Head of caudate nucleus (tissue), 42 donors: Measurements from ENCODE around the gene GAA.
"Not testable (repeated sequence)": the region's sequence is repeated elsewhere in the genome, so short reads cannot be mapped to it uniquely, and the experiment has no call there.

Experiments
- DNase-seq, 42 donors: peaks; one replicate each; pipeline versions ENCODE4 v3.0.0 to v3.0.0-alpha.2; 2020 to 2021; ENCODE audit warnings: mixed read lengths in 7 of 42
- intact Hi-C: fragments of 100-400 bp; cut with DNase I; formaldehyde crosslinking; loops from one replicate; pipeline ENCODE4 v1.15.0; 2022

GAA gene

DNA sequence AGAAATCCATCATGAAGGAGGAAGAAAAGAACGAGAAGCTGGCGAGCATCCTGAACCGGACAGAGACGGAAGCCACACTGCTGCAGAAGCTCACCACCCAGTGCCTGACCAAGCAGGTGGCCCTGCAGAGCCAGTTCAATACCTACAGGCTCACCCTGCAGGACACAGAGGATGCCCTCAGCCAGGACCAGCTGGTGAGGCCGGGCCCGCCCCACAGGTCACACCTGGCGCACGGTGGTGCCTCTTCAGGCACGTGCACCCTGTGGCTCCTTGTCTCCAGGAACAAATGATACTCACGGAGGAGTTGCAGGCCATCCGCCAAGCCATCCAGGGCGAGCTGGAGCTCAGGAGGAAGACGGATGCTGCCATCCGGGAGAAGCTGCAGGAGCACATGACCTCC lies 19.8 kb upstream of the GAA start:
- intact Hi-C loops, result no loop called here
- DNase-seq, result no peak

DNA sequence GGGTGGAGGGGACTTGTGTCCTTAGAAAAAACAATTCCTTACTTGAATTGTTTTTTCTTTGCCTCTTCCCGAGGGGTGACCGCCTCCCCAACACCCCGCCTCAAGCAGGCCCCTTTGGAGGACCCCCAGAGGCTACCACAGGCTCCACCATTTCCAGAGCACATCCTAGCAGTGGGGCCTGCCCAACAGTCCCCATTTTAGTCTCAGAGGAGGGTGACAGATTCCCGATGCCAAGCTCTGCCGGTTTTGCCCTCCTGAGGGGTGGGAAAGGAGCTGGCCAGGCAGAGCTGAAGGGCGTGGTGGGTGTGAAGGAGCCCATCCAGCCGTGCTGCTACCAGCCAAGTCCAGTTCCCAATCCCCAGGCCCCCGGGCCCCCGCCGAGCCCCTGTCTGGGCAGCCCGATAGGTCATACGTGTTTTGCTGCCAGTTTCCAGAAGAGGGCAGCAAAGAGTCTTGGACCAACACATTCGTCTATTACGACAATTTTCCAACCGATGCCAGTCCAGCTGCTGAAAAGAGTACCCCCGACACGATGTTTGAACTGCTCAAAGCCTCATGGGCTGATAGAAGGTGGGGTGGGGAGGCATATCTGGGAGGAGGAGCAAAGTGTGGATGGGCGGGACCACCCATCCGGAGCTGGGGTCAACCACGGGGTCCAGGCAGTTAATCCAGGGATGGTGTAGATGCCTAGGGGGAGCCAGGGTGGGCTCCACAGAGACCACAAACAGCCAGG lies 18.8 kb upstream of the GAA start:
- intact Hi-C loops, result no loop called here
- peak in 36 of 42 donors; percentile 44 to 85 (median 66) for DNase-seq

DNA sequence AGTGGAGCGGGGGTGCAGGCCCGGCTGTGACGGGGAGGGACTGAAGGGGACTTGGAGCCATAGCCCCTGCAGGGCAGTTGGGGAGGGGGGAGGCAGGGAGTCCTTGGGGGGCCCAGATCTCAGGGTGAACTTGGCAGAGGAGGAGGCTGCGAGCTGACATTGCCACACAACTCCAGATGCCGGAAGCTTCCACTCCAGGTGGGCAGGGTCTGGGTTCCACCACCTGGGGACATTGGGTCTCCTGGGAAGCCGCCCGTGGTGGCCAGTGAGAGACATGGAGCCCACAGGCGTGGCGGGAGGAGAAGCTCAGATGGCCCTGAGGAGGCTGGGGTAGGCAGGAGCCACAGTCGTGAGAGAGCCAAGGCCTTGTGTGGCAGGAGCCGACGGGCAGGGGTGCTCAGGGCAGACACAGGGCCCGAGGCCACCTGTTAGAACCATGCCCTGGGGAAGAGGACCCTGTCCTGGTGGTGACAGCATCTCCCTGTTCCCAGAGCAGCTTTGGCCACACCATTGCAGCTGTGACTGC lies 18.2 kb upstream of the GAA start:
- DNase-seq, result no peak
- intact Hi-C loops, result no loop called here

DNA sequence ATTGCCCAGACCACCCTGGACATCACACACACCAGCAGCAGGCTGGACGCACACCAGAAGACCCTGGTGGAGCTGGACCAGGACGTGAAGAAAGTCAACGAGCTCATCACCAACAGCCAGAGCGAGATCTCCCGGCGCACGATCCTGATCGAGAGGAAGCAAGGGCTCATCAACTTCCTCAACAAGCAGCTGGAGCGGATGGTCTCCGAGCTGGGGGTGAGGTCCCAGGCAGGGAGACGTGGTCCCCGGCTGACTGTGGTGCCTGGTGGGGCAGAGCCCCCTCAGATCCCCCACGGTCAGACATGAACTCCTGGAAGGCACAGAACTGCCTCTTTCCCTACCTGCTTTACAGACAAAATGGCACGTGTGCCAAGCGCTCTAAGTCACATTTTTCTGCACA lies 16.6 kb upstream of the GAA start:
- intact Hi-C loops, result no loop called here
- DNase-seq, result no peak

DNA sequence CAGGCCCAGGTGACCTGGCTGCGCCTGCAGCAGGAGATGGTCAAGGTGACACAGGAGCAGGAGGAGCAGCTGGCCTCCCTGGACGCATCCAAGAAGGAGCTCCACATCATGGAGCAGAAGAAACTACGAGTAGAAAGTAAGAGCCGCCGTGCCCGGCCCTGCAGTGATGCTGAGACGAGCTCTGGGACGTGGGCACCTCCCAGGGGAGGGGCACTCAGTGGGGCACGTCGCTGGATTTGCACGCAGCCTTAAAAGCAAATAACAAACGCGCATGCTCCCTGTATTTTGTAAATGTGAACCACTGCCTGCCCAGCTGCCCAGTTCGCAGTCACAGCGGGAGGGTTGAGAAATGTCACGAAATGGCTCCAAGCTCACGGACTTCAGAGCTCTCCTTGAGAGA lies 15.3 kb upstream of the GAA start:
- intact Hi-C loops, result no loop called here
- DNase-seq, result no peak

DNA sequence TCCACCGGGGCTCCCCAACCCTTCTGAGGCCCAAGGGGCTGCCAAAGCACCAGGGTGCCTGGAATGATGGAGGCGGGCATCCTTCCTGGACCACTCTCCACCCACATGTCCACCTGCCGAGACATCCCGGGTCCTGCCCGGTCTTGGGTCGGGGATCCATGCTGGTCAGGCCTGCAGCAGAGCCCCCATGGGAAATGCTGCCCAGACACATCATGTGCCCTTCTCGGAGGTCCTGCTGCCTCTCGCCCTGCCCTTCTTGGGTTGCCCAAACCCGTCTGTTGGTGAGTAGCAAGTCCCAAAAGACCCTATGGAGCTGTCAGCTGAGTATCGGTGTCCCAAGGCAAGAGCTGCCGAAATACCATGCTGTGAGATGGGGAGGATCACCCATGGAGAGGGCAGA lies 14.8 kb upstream of the GAA start:
- intact Hi-C loops, result no loop called here
- DNase-seq, result no peak

DNA sequence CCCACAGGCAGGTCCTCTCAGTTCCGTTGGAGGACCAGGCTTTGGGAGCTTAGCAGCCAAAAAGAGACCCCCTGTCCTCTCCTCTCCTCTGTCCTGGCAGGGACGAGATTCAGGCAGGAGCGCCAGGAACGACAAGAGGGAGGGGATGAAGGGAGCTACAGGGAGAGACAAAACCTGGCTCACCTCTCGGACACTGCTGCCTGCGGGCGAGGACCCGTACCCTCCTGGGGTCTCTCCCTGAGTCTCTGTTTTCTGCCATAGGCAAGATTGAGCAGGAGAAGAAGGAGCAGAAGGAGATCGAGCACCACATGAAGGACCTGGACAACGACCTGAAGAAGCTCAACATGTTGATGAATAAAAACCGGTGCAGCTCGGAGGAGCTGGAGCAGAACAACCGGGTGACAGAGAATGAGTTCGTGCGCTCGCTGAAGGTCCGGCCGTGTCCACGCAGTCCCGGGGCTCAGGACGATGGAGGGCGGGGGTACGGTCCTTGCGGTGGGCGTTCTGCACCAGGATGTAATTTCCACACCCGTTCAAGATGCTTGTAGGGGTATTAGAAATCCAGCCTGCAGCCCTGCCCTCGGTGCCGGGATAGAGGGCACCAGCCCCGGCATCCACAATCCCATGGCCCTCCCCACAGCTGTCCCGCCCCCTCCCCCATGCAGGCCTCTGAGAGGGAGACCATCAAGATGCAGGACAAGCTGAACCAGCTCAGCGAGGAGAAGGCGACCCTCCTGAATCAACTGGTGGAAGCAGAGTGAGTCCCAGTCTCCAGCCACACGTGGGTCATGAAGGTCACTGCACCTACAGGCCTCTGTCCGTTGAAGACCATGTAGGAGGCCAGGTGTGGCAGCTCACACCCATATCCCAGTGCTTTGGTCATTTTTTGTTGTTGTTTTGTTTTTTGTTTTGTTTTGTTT lies 13.8 kb upstream of the GAA start:
- intact Hi-C loops, result no loop called here
- DNase-seq, result no peak

DNA sequence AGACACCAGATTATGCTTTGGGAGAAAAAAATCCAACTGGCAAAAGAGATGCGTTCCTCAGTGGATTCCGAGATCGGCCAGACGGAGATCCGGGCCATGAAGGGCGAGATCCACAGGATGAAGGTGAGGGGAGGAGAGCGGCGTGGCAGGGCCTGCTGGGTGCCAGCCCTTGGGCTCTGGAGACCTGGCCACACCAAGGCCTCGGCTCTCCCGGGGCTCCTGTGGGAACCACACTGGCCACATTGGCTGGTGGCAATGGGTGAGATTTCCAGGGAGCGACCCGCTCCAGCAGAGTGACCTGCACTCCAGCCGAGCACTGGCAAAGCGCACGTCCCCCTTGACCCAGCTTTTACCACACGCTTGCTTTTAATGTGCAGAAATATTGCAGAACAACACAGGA lies 11.6 kb upstream of the GAA start:
- intact Hi-C loops, result loop anchor here (10.0 kb wide), 1 partner anchor 115 kb away; no protein-coding TSS in a partner anchor
- DNase-seq, result no peak

DNA sequence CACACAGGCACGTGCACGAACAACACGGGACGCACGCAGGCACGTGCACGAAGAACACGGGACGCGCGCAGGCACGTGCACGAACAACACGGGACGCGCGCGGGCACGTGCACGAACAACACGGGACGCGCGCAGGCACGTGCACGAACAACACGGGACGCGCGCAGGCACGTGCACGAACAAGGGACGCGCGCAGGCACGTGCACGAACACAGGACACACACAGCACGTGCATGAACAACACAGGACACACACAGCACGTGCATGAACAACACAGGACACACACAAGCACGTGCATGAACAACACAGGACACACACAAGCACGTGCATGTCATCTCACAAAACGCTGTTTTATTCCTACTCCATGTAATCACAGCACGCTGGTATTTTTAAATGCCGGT lies 11.2 kb upstream of the GAA start:
- intact Hi-C loops, result loop anchor here (10.0 kb wide), 1 partner anchor 115 kb away; no protein-coding TSS in a partner anchor

DNA sequence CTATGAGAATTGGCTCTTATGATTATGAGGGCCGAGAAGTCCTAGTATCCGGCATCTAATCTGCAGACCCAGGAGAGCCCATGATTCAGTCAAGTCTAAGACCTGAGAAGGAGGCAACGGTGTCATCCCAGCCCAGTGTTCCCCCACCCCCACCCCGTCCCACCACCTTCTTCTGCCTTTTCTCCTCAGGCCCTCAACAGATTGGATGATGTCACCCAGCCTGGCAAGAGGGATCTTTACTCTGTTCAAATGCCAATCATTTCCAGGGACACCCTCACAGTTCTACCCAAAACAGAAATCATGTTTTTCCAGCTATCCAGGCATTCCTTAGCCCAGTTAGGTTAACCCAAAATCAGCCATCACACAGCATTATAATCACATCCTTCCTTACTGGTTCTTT lies 10.0 kb upstream of the GAA start:
- intact Hi-C loops, result loop anchor here (10.0 kb wide), 1 partner anchor 113 kb away; no protein-coding TSS in a partner anchor
- DNase-seq, result no peak

More for the DNA sequence above, 11.2 kb upstream of the GAA start:
- DNase-seq, result not testable (repeated sequence)

DNA sequence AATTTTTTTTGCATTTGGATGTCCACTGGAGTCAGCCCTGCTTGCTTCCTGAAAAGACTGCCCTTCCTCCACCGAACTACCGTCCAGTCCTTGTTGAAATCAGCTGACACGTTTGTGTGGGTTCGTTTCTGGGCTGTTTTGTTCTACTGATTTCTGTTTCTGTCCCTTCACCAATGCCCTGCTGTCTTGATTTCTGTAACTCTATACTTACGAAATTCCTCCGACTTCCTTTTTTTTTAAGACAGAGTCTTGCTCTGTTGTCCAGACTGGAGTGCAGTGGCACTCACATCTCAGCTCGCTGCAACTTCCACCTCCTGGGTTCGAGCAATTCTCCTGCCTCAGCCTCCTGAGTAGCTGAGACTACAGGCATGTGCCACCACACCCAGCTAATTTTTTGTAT lies 8.4 kb upstream of the GAA start:
- peak in 9 of 42 donors; percentile 18 to 53 (median 32) for DNase-seq
- intact Hi-C loops, result loop anchor here (10.0 kb wide), 1 partner anchor 112 kb away; no protein-coding TSS in a partner anchor

DNA sequence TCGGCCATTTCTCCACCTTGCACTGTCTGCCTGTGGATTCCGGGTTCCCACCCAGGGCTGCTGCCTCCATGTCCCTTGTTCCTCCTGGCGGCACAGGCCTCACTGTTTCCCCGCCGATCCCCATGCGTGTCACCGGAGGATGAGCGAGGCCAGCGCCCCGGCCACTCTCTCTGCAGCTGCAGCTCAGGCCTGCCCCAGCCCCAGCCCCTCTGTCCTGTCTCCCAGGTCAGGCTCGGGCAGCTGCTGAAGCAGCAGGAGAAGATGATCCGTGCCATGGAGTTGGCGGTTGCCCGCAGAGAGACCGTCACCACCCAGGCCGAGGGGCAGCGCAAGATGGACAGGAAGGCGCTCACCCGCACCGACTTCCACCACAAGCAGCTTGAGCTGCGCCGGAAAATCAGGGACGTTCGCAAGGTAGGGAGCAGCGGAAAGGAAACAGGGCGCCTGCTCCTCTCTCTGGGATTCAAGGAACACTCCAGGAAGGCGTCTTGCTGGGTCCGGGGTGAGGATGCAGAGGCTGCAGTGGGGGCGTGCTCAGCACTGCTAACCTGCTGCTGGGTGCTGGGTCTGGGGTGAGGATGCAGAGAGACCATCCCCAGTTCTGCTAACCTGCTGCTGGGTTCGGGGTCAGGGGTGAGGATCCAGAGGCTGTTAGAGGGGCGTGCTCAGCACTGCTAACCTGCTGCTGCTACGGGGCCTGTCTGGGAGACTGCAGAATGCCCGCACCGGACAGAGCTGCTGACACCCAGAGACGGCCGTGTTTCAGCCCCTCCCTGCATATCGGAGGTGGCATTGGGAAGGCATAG lies 6.1 kb upstream of the GAA start:
- intact Hi-C loops, result loop anchor here (10.0 kb wide), 1 partner anchor 110 kb away; no protein-coding TSS in a partner anchor
- no peak for DNase-seq

DNA sequence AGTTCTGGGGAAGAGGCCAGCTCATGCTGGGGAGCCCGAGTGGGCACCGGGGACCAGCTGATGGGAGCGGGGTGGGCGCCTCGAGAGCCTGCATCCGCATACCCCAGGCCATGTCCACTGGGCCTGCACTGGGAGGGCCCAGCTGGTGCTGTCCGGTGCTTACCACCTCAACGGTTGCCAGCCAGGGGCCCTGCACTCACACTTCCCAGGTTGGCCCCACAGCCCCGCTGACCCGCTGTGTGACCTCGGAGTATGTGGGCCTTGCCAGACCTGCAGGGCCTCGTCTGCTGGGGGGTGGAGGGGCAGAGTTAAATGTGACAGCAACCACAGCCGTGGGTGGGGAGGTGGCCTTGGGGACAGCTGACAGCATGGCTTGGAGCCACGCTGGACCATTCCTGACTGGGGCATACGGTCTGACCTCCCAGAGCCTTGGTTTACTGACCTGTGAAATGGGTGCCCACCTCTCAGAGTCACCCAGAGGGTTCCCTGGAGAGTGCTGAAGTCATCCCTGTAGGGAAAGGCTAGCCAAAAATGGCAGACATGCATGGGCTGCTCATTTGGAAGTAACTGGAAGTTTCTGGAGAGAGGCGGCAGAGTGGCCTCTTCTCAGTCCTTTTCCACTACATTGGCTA lies 5.4 kb upstream of the GAA start:
- intact Hi-C loops, result loop anchor here (10.0 kb wide), 1 partner anchor 109 kb away; no protein-coding TSS in a partner anchor

DNA sequence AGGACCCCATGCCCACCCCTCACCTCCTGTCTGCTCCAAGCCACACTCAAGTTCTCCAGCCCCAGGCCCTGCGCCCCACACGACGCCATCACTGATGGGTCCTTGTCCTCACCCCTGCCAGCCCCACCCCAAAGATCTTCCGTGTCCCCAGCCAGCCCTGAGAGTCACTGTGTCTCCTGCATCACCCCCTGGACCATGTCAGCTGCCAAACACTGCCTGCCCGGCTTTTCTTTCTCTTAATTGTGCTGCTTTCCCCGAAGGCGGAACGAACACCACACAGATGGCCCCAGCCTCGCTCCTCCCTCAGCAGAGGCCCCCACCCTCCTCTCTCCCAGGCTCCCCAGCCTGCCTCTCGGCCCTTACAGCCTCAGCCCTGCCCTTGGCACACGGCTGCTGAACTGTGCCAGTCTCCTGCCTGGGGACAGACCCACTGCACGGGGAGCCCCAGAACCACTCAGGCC lies 4.8 kb upstream of the GAA start:
- intact Hi-C loops, result loop anchor here (10.0 kb wide), 1 partner anchor 108 kb away; no protein-coding TSS in a partner anchor
- no peak for DNase-seq

More for the DNA sequence above, 5.4 kb upstream of the GAA start:
- no peak for DNase-seq

DNA sequence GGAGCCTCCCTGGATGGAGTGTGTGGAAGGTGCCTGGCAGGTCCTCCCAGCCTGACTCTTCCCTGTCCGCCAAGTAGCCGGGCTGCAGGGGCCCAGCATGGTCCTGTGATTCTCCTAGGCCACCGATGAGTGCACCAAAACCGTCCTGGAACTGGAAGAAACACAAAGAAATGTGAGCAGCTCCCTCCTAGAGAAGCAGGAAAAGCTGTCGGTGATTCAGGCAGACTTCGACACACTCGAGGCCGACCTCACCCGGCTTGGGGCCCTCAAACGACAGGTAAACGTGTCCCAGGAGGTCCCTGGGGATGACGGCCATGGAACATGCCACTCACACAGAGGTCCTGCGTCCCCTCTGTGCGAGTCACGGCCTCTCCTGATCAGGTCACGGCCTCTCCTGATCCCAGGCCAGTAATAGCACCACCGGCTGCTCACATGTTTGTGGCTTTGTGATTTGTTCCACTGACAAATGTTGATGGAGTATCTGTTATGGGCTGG lies 4.2 kb upstream of the GAA start:
- no peak for DNase-seq
- intact Hi-C loops, result loop anchor here (10.0 kb wide), 1 partner anchor 108 kb away; no protein-coding TSS in a partner anchor

DNA sequence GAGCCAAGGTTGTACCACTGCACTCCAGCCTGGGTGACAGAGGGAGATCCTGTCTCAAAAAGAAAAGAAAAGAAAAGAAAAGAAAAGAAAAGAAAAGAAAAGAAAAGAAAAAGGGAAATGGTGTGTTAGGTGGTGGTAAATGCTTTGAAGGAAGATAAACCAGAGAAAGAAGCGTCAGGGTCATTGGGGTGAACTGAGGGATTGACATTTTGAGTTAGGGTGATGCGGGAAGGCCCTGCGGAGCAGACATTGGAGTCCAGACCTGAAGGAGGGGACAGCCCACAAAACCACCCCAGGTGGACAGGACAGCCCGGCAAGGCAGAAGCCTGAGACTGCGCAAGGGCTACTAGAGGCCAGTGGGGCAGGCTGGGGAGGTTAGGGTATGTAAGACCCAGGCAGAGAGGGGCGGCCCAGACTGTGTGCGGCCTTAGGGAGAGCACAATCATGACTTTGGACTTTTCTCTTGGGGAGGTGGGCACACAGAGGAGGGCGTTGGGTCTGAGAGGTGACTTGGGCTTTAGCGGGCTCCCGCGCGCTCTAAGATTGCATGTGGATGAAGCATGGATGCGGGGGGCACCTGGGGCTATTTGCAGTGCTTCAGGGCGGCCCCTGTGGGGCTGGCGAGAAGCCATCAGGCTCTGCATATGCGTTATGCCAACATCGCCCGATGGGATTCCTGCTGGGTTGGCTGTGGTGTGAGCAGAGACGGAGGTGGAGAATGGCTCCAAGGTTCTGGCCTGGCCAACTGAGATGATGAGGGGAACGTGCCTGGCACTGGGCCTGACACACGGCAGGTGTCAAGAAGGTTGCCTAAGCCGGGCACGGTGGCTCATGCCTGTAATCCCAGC lies 3.3 kb upstream of the GAA start:
- intact Hi-C loops, result loop anchor here (10.0 kb wide), 1 partner anchor 107 kb away; no protein-coding TSS in a partner anchor
- no peak for DNase-seq
